Measurements from ENCODE around the gene SCUBE1.

DNA sequence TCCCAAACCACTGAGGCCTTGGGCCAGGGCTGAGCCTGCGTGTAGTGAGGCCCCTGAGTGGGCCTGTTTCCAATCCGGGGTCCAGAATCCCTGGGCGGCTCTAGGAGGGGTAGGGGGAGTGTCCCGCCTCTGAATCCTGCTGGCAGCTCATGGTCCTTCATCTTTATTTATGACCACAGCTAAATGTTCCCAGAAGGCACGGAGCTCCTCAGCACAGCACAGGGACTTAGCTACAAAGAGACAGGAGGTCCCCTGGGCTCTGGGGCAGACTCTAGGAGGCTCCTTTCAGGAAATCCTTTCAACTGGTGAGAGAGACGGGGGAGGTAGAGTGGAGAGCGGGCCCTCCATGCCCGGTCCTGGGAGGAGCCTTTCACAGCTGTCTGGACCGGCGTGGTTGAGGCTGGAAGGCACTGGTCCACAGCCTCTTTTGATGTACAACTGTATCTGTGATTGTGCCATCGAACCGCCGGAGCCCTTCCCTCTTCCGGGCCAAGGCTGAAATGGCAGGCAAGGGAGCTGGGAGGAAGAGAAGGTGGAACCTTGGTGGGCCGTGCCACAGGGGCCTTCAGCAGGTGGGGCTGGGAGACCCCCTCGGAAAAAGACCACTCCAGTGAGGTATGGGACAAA, 46.8 kb downstream of the SCUBE1 start:
- TF ChIP-seq CEBPB (IDR thresholded peaks at IDR 0.05; ENCODE audit: low read depth, low read length) (no peak), SP1 (IDR thresholded peaks at IDR 0.05; ENCODE audit: low read depth, low read length) (no peak), EZH2 (IDR thresholded peaks at IDR 0.05; ENCODE audit: low read depth, low read length, severe bottlenecking) (no peak), SIN3A (conservative IDR thresholded peaks at IDR 0.05 in 1 of 2, IDR thresholded peaks at IDR 0.05 in 1 of 2; ENCODE audit: low read depth in 1 of 2, low read length in 2 of 2) (no peak), SP2 (IDR thresholded peaks at IDR 0.05; ENCODE audit: low read length) (no peak), JUND (IDR thresholded peaks at IDR 0.05; ENCODE audit: low read length) (no peak), HDAC2 (IDR thresholded peaks at IDR 0.05; ENCODE audit: borderline replicate concordance in 1 of 2, low read depth in 2 of 2, low read length in 2 of 2) (no peak), KDM4A (IDR thresholded peaks at IDR 0.05; ENCODE audit: low read depth, low read length, severe bottlenecking) (no peak), ASH2L (IDR thresholded peaks at IDR 0.05; ENCODE audit: low read length) (no peak)
- TF ChIP-seq, protein P1, sequence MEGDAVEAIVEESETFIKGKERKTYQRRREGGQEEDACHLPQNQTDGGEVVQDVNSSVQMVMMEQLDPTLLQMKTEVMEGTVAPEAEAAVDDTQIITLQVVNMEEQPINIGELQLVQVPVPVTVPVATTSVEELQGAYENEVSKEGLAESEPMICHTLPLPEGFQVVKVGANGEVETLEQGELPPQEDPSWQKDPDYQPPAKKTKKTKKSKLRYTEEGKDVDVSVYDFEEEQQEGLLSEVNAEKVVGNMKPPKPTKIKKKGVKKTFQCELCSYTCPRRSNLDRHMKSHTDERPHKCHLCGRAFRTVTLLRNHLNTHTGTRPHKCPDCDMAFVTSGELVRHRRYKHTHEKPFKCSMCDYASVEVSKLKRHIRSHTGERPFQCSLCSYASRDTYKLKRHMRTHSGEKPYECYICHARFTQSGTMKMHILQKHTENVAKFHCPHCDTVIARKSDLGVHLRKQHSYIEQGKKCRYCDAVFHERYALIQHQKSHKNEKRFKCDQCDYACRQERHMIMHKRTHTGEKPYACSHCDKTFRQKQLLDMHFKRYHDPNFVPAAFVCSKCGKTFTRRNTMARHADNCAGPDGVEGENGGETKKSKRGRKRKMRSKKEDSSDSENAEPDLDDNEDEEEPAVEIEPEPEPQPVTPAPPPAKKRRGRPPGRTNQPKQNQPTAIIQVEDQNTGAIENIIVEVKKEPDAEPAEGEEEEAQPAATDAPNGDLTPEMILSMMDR (IDR thresholded peaks at IDR 0.05; ENCODE audit: control extremely low read depth in 1 of 3, insufficient read depth in 1 of 3, low read depth in 1 of 3, low read length in 3 of 3): no peak
- TF ChIP-seq, protein P2, sequence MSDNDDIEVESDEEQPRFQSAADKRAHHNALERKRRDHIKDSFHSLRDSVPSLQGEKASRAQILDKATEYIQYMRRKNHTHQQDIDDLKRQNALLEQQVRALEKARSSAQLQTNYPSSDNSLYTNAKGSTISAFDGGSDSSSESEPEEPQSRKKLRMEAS (IDR thresholded peaks at IDR 0.05): no peak
- TF ChIP-seq, protein P3, sequence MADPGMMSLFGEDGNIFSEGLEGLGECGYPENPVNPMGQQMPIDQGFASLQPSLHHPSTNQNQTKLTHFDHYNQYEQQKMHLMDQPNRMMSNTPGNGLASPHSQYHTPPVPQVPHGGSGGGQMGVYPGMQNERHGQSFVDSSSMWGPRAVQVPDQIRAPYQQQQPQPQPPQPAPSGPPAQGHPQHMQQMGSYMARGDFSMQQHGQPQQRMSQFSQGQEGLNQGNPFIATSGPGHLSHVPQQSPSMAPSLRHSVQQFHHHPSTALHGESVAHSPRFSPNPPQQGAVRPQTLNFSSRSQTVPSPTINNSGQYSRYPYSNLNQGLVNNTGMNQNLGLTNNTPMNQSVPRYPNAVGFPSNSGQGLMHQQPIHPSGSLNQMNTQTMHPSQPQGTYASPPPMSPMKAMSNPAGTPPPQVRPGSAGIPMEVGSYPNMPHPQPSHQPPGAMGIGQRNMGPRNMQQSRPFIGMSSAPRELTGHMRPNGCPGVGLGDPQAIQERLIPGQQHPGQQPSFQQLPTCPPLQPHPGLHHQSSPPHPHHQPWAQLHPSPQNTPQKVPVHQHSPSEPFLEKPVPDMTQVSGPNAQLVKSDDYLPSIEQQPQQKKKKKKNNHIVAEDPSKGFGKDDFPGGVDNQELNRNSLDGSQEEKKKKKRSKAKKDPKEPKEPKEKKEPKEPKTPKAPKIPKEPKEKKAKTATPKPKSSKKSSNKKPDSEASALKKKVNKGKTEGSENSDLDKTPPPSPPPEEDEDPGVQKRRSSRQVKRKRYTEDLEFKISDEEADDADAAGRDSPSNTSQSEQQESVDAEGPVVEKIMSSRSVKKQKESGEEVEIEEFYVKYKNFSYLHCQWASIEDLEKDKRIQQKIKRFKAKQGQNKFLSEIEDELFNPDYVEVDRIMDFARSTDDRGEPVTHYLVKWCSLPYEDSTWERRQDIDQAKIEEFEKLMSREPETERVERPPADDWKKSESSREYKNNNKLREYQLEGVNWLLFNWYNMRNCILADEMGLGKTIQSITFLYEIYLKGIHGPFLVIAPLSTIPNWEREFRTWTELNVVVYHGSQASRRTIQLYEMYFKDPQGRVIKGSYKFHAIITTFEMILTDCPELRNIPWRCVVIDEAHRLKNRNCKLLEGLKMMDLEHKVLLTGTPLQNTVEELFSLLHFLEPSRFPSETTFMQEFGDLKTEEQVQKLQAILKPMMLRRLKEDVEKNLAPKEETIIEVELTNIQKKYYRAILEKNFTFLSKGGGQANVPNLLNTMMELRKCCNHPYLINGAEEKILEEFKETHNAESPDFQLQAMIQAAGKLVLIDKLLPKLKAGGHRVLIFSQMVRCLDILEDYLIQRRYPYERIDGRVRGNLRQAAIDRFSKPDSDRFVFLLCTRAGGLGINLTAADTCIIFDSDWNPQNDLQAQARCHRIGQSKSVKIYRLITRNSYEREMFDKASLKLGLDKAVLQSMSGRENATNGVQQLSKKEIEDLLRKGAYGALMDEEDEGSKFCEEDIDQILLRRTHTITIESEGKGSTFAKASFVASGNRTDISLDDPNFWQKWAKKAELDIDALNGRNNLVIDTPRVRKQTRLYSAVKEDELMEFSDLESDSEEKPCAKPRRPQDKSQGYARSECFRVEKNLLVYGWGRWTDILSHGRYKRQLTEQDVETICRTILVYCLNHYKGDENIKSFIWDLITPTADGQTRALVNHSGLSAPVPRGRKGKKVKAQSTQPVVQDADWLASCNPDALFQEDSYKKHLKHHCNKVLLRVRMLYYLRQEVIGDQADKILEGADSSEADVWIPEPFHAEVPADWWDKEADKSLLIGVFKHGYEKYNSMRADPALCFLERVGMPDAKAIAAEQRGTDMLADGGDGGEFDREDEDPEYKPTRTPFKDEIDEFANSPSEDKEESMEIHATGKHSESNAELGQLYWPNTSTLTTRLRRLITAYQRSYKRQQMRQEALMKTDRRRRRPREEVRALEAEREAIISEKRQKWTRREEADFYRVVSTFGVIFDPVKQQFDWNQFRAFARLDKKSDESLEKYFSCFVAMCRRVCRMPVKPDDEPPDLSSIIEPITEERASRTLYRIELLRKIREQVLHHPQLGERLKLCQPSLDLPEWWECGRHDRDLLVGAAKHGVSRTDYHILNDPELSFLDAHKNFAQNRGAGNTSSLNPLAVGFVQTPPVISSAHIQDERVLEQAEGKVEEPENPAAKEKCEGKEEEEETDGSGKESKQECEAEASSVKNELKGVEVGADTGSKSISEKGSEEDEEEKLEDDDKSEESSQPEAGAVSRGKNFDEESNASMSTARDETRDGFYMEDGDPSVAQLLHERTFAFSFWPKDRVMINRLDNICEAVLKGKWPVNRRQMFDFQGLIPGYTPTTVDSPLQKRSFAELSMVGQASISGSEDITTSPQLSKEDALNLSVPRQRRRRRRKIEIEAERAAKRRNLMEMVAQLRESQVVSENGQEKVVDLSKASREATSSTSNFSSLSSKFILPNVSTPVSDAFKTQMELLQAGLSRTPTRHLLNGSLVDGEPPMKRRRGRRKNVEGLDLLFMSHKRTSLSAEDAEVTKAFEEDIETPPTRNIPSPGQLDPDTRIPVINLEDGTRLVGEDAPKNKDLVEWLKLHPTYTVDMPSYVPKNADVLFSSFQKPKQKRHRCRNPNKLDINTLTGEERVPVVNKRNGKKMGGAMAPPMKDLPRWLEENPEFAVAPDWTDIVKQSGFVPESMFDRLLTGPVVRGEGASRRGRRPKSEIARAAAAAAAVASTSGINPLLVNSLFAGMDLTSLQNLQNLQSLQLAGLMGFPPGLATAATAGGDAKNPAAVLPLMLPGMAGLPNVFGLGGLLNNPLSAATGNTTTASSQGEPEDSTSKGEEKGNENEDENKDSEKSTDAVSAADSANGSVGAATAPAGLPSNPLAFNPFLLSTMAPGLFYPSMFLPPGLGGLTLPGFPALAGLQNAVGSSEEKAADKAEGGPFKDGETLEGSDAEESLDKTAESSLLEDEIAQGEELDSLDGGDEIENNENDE (IDR thresholded peaks at IDR 0.05; ENCODE audit: insufficient replicate concordance, low read length): no peak
